GM18867 (cell line): ENCODE data around the gene TRPV2.
"Not testable (repeated sequence)": the region's sequence is repeated elsewhere in the genome, so short reads cannot be mapped to it uniquely, and the experiment has no call there.

Experiments
- ATAC-seq: cut with Tn5 transposase; IDR thresholded peaks from one replicate; pipeline ENCODE4 v1.9.1; 2021; ENCODE audit warnings: mild to moderate bottlenecking, moderate library complexity; ENCODE audit not compliant: unreplicated experiment

The TRPV2 gene, protein sequence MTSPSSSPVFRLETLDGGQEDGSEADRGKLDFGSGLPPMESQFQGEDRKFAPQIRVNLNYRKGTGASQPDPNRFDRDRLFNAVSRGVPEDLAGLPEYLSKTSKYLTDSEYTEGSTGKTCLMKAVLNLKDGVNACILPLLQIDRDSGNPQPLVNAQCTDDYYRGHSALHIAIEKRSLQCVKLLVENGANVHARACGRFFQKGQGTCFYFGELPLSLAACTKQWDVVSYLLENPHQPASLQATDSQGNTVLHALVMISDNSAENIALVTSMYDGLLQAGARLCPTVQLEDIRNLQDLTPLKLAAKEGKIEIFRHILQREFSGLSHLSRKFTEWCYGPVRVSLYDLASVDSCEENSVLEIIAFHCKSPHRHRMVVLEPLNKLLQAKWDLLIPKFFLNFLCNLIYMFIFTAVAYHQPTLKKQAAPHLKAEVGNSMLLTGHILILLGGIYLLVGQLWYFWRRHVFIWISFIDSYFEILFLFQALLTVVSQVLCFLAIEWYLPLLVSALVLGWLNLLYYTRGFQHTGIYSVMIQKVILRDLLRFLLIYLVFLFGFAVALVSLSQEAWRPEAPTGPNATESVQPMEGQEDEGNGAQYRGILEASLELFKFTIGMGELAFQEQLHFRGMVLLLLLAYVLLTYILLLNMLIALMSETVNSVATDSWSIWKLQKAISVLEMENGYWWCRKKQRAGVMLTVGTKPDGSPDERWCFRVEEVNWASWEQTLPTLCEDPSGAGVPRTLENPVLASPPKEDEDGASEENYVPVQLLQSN

DNA sequence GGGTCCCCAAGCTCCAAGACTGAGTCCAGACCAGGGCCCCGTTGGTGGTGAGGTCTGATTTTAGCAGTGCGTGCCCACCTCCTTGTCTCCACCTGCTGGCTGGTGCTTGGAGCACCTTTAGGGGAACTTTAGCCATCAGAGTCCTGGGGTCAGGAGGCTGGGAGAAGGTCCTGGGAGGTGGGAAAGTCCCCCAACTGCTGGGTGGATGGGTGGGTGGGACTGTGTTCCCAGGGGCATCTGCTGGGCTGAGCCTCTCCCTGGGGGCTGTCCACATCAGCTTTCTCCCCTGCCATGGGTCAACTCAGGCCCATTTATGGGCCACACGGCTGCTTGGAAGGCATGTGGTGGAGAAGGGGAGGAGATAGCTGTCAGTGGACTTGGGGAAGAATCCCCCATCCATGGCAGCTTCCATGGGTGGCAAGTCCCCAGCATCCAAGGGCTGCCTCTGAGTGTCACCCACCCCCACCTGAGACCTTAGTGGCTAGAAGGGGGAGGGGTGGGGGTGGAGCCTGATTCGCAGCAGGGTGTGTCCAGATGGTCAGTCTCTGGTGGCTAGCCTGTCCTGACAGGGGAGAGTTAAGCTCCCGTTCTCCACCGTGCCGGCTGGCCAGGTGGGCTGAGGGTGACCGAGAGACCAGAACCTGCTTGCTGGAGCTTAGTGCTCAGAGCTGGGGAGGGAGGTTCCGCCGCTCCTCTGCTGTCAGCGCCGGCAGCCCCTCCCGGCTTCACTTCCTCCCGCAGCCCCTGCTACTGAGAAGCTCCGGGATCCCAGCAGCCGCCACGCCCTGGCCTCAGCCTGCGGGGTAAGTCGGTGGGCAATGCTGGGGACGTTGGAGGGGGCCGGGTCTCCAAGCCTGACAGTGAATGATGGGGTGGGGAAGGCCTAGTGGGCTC lies at the start of gene TRPV2:
TRPV2 (plus strand) TSS at position 541 of the 894 bp plus-strand sequence. CDS start 2,098 bp downstream, outside the sequence.
- peak; percentile 49 for ATAC-seq

DNA sequence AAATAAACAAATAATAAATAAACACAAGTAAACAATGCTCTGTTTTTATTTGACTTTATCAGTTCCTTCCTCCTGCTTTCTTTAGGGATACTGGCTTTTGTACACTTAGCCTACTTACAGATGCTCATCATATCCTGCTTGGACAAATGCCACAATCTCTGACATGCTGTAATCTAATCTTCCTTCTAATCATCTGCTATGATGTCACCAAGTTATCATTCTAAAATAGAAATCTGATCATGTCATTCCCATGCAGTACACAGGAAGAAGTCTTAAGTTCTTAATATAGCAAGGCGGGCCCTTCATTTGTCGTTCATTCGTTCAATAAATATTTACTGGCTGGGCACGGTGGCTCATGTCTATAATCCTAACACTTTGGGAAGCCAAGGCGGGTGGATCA lies 43.6 kb upstream of the TRPV2 start:
- no peak for ATAC-seq

DNA sequence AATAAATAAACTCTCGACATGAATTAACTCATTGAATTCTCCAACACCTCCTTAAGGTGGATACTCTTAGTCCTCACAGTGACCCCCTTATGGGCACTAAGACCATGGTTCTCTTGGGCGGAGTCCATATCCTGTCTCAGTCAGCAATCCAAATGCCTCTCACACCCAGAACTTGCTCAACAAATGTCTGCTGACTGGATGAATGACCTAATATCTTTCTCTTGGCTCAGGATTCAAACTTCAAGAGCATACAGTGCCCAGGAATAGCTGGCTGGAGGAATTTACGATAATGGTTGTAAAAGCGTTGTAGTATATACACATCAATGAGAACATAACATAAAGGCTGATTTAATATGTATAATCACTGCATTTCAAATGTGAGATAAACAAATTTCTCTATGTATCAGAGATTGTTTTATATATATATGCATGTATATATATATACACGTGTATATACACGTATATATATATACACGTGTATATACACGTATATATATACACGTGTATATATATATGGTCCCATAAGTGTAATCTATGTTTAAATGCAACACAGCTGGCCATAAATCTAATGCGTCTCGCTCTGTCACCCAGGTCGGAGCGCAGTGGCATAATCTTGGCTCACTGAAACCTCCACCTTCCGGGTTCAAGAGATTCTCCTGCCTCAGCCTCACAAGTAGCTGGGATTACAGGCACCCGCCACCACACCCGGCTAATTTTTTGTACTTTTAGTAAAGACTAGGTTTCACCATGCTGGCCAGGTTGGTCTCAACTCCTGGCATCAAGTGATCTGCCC lies 41.0 kb upstream of the TRPV2 start:
- no peak for ATAC-seq

DNA sequence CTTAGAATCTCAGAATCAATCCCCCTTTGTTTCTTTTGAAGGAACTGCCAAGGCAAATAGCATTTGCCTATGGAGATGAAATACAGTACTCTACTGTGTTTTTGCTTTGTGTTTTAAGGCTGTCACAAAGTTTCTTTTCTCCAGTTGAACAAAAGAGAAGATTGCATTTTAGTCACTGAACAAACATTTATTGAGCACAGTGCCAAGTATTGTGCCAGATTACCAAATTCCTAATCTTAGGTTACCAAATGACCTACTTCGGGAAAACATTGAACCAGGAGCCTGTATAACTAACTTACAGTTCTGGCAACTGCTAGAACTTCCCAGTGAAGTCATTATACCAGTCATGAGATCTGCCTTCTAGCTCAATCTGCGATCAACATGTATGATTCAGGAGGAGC lies 37.4 kb upstream of the TRPV2 start:
- ATAC-seq = no peak

DNA sequence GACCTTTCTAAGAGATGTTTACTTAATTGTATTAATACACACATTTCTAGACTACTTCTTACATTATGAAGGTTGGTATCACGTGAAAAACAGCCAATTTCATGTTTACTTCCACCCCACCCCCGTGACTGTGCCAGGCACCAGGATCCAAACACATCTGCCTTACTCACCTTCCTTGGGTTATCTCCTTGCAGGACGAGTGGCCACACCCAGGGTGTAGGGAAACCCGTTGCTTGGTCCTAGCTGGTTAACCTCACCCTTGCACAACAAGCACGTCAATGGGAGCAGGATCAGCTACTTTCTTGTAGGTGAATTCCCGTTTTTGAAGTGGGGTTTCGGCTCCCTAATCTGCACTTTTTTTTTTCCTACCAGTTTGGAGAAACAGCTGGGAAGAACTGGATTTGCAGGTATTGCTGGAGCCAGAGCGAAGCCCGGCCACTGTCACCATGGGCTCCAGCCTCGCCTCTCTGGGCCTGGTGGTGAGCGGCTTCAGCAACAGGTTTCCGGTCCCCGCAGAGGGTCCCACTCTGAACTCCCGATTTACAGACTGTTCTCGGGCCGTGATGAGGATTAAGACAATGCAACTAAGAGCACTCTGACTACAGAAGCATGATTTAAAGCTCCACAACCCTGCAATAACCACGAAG lies 36.6 kb upstream of the TRPV2 start:
- no peak for ATAC-seq

DNA sequence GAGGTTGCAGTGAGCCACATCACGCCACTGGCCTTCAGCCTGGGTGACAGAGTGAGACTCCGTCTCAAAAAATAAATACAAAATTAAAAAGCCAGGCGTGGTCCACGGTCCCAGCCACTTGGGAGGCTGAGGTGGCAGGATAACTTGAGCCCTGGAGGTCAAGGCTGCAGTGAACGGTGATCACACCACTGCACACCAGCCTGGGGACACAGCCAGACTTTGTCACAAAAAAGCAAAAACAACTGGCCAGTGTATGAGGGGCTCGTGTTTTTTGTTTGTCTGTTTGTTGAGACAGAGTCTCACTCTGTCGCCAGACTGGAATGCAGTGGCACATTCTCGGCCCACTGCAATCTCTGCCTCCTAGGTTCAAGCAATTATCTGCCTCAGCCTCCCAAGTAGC lies 35.7 kb upstream of the TRPV2 start:
- no peak for ATAC-seq

DNA sequence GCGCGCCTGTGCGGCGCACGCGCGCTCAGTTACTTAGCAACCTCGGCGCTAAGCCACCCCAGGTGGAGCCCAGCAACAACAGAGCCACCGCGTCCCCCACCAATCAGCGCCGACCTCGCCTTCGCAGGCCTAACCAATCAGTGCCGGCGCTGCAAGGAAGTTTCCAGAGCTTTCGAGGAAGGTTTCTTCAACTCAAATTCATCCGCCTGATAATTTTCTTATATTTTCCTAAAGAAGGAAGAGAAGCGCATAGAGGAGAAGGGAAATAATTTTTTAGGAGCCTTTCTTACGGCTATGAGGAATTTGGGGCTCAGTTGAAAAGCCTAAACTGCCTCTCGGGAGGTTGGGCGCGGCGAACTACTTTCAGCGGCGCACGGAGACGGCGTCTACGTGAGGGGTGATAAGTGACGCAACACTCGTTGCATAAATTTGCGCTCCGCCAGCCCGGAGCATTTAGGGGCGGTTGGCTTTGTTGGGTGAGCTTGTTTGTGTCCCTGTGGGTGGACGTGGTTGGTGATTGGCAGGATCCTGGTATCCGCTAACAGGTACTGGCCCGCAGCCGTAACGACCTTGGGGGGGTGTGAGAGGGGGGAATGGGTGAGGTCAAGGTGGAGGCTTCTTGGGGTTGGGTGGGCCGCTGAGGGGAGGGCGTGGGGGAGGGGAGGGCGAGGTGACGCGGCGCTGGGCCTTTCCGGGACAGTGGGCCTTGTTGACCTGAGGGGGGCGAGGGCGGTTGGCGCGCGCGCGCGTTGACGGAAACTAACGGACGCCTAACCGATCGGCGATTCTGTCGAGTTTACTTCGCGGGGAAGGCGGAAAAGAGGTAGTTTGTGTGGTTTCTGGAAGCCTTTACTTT lies 34.5 kb upstream of the TRPV2 start, which contains the start of gene UBB:
UBB (plus strand) TSS at position 452 of the 856 bp plus-strand sequence. CDS start 817 bp downstream, outside the sequence.
- peak; percentile 92 for ATAC-seq

DNA sequence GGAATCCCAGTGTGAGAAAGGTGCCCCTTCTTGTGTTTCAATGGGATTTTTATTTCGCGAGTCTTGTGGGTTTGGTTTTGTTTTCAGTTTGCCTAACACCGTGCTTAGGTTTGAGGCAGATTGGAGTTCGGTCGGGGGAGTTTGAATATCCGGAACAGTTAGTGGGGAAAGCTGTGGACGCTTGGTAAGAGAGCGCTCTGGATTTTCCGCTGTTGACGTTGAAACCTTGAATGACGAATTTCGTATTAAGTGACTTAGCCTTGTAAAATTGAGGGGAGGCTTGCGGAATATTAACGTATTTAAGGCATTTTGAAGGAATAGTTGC lies 33.9 kb upstream of the TRPV2 start:
- no peak for ATAC-seq

DNA sequence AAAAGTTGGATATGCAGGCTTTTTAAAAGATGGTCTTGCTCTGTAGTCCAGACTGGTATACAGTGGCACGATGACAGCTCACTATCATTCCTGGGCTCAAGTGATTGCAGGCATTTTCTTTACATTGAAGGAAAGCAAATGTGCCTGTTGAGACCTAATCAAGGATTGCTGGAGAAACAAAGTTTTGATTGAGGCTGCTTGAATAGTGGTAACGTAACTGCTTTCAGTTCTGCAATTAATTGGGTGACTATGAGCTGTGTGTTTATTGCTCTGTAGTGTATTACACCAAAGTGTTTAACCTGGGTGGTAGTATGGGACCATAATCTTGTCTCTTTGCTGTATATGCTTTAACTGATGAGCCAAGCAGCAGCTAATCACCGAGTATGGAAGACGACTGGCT lies 32.2 kb upstream of the TRPV2 start:
- ATAC-seq = no peak

DNA sequence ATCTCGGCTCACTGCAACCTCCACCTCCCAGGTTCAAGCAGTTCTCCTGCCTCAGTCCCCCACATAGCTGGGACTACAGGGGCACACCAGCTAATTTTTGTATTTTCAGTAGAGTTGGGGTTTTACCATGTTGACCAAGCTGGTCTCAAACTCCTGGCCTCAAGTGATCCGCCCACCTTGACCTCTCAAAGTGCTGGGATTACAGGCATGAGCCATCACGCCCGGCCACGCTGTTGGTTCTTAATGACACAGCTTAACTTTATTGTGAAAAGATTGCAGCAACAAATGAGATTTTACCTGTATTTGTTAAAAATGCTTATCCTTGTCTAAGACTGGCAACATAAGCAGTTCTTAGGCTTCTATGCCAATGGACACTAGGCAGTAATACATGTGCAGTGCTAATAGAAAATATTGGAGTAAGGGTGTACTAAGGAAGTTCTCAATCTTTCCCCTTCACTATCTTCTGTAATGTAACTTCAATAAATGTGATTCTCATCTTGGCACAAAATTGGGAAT lies 31.5 kb upstream of the TRPV2 start:
- no peak for ATAC-seq

DNA sequence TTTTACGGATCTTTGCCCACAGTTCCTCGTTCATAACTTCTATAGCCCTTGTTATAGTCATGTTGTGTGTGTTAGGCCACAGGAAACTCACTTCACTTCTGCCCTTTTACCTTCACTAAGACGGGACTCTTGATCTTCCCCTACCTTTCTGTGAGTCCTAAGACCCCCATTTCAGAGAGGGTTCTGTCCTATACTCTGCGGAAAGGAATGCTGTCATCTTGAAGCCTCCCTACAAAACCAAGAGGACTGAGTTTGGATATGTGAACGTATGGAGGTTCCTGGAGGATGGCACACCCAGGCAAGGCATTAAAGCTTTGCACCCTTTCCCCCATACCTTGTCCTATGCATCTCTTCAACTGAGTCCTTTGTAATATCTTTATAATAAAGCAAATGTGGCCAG lies 30.8 kb upstream of the TRPV2 start:
- ATAC-seq = no peak

DNA sequence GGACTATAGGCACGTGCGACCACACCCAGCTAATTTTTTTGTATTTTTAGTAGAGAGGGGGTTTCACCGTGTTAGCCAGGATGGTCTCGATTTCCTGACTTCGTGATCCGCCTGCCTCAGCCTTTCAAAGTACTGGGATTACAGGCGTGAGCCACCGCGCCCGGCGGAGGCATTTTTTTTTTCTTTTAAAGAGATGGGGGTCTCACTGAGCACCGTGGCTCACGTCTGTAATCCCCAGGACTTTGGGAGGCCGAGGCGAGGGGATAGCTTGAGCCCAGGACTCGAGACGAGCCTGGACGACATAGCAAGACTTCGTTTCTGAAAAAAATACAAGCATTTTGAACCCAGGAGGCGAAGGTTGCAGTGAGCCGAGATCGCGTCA lies 29.3 kb upstream of the TRPV2 start:
- not testable (repeated sequence) for ATAC-seq

DNA sequence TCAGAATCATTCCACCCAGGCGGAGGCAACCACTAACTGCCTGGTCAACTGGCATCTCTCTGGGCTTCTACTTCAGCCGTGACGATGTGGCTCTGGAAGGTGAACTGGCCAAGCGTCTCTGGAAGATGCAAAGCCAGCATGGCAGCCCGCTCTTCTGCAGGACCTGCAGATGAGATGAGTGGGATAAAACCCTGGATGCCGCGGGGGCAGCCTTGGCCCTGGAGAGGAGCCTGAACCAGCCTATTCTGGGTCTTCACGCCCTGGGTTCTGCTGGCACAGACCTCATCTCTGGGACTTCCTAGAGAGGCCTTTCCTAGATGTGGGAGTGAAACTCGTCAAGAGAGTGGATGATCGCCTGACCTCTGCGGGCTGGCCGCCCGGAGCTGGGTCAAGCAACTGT lies 23.9 kb upstream of the TRPV2 start:
- no peak for ATAC-seq

DNA sequence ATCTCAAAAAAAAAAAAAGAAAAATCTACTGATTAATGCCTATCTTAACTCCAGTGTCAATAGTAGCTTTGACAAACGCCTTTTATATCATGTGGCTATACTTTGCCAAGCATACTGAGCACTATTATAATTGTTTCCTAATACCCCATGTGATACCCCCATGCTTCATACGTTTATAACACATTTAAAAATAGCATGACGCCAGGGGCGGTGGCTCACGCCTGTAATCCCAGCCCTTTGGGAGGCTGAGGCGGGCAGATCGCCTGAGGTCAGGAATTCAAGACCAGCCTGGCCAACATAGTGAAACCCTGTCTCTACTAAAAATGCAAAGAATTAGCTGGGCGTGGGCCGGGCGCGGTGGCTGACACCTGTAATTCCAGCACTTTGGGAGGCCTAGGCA lies 22.9 kb upstream of the TRPV2 start:
- ATAC-seq = not testable (repeated sequence)

DNA sequence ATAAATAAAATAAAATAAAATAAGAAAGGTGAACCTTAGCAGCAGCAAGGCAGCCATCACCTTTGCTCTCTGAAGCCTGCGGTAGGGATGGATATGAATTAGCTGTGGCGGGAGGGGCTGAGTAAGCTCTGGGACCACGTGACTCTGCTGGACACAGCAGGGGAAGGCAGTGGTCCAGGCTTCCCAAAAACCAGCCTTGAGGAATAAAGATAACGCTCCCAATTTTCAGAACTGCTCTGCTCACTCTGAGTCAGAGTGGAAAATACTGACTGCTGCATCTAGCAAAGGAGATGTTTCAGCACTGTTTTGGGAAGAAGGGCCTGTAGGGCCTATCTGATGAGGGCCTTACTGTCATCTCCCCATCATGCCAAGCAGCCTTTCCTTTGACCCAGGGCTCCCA lies 19.5 kb upstream of the TRPV2 start:
- not testable (repeated sequence) for ATAC-seq

DNA sequence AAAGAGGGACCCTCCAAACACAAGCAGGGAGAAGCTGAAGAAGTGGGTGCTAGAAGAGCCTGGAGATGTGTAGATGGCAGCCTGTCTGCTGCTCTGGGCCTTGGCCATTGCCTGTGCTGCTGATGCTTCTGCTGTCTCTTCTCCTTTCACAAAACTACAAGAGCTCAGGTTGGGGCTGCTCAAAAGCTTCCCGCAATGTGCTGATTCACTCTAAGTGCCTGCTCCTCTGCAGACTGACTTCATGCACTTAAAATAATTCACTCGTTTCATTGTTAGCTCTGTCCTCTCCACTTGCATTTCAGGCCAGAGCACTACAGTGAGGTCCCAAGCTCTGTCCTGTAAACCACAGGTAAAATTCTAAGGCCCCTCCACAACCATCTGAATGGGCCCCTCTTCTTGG lies 18.7 kb upstream of the TRPV2 start:
- not testable (repeated sequence) for ATAC-seq

DNA sequence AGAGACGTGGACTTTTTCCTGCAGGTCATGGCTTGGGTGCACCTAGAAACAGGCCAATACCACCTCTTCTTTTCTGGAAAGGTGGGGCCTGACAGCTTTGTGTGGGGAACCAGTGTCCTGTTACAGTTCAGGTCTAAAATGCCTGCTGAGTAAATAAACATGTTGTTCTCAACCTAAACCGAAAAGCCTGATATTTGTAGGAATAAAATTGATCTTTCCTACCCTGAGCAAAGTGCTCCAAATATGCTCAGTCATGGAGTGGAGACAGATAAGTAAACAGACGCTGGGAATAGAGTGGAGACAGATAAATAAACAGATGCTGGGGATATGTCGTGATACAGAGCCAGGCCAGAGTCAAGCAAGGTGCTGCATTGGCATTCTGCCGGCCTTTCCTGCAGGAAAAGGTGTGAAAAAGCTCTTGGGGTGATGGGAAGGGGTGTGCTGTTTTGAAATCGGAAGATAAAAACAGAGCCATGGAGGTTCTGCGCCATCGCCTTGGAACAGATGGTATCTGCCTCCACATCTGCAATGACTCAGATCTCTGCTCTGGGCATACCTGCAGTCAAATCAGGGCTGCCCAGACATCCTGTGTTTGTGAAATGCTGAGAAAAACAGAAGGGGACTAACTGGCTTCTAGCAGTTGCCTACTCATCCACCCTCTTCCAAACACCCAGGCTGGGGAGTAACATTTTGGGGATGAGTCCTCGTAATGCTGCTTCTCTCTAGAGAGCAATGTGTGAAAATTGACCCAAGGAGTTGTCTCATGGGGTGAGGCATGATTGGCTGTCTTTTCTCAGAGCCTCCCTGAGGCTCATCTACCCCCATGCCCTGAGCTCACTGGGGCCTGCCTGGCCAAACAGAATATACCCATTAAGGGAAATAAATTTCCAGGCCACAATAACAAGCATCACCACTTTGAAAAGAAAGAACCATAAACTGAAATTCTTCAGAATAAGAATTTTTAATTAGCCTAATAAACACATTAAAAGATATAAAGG lies 16.8 kb upstream of the TRPV2 start:
- peak; percentile 80 for ATAC-seq

DNA sequence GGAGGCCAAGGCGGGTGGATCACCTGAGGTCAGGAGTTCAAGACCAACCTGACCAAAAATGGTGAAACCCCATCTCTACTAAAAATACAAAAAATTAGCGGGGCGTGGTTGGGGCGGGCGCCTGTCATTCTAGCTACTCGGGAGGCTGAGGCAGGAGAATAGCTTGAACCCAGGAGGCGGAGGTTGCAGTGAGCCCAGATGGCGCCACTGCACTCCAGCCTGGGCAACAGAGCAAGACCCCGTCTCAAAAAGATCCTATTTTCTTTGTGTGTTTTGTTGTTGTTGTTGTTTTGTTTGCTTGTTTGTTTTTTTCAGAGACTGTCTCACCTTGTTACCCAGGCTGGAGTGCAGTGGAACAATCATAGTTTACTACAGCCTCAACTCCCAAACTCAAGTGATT lies 11.5 kb upstream of the TRPV2 start:
- ATAC-seq = not testable (repeated sequence)
